A549 (cell line): ENCODE results near the gene RPS16.

ENCODE experiments used
- ATOH8 ChIP-seq: fragments of 250-450 bp; sonication (Bioruptor Pico); IDR thresholded peaks from 2 replicates; pipeline ENCODE4 v1.5.0; 2020; ENCODE audit warnings: low read depth, mild to moderate bottlenecking, moderate library complexity
- CTCF ChIP-seq: fragments of >200 bp; sonication (Bioruptor Twin); formaldehyde crosslinking; IDR thresholded peaks from 3 replicates; pipeline ENCODE4 v1.5.1; 2016
- E2F6 ChIP-seq: IDR thresholded peaks from 2 replicates; pipeline ENCODE4 v1.6.1; 2012; ENCODE audit warnings: low read depth, borderline replicate concordance
- ESRRA ChIP-seq: fragments of 150-350 bp; IDR thresholded peaks from 2 replicates; pipeline ENCODE4 v1.6.1; 2014; ENCODE audit warnings: mild to moderate bottlenecking, low read length, borderline replicate concordance
- HEYL ChIP-seq: fragments of 250-450 bp; sonication (Bioruptor Pico); IDR thresholded peaks from 2 replicates; pipeline ENCODE4 v1.8.0; 2021; ENCODE audit warnings: mild to moderate bottlenecking, moderate library complexity
- MAFK ChIP-seq: fragments of 450-650 bp; IDR thresholded peaks from 2 replicates; pipeline ENCODE4 v1.6.1; 2014; ENCODE audit not compliant: partially characterized antibody
- MAX ChIP-seq: IDR thresholded peaks from 2 replicates; pipeline ENCODE4 v1.6.1; 2012
- PBX3 ChIP-seq: IDR thresholded peaks from 2 replicates; pipeline ENCODE4 v1.6.1; 2012
- POLR2A ChIP-seq: IDR thresholded peaks from 2 replicates; pipeline ENCODE4 v1.6.1; 2012; ENCODE audit warnings: mild to moderate bottlenecking, low read length
- REST ChIP-seq: fragments of 200-600 bp; sonication (generic); IDR thresholded peaks from 2 replicates; pipeline ENCODE4 v1.6.1; 2016; ENCODE audit warnings: antibody characterized with exemption, mild to moderate bottlenecking, moderate library complexity
- RNF2 ChIP-seq: fragments of 200-600 bp; sonication (generic); IDR thresholded peaks from 2 replicates; pipeline ENCODE4 v1.6.1; 2016; ENCODE audit warnings: low read depth, mild to moderate bottlenecking, antibody characterized with exemption, moderate library complexity, borderline replicate concordance
- SREBF2 ChIP-seq: fragments of 450-650 bp; IDR thresholded peaks from 2 replicates; pipeline ENCODE4 v1.6.1; 2014; ENCODE audit warnings: mild to moderate bottlenecking, moderate library complexity

GRCh38 chr19:39384839-39385568, 50.7 kb downstream of the RPS16 start:
- no peak for TF ChIP-seq ATOH8 (CRISPR knock-in tag)
- no peak for TF ChIP-seq CTCF
- TF ChIP-seq SREBF2: no peak
- TF ChIP-seq POLR2A: no peak
- no peak for TF ChIP-seq RNF2
- TF ChIP-seq PBX3: no peak
- TF ChIP-seq ESRRA: no peak
- no peak for TF ChIP-seq MAFK
- no peak for TF ChIP-seq REST
- TF ChIP-seq HEYL (CRISPR knock-in tag): no peak
- no peak for TF ChIP-seq MAX
- no peak for TF ChIP-seq E2F6
